Uterus (tissue), 2 donors: Measurements from ENCODE around the gene TOX2.

Experiments
- POLR2A ChIP-seq, 2 donors: fragments of 450-650 bp; IDR thresholded peaks; one replicate each; pipeline ENCODE4 v1.6.1; 2016; ENCODE audit warnings: antibody characterized with exemption in 2 of 2, mild to moderate bottlenecking in 1 of 2, moderate library complexity in 1 of 2
- TF ChIP-seq, protein P1 (sequence below), 4 experiments: fragments of 200-600 bp in 2 of 4; fragments of 450-650 bp in 2 of 4; sonication (generic) in 2 of 4; IDR thresholded peaks; one replicate each; pipeline ENCODE4 v1.5.1; 2016 to 2019; ENCODE audit warnings: antibody characterized with exemption in 4 of 4, mild to moderate bottlenecking in 2 of 4, moderate library complexity in 1 of 4

GRCh38 chr20:44071057-44071456 is 156.4 kb downstream of the TOX2 start:
- TF ChIP-seq, protein P1, sequence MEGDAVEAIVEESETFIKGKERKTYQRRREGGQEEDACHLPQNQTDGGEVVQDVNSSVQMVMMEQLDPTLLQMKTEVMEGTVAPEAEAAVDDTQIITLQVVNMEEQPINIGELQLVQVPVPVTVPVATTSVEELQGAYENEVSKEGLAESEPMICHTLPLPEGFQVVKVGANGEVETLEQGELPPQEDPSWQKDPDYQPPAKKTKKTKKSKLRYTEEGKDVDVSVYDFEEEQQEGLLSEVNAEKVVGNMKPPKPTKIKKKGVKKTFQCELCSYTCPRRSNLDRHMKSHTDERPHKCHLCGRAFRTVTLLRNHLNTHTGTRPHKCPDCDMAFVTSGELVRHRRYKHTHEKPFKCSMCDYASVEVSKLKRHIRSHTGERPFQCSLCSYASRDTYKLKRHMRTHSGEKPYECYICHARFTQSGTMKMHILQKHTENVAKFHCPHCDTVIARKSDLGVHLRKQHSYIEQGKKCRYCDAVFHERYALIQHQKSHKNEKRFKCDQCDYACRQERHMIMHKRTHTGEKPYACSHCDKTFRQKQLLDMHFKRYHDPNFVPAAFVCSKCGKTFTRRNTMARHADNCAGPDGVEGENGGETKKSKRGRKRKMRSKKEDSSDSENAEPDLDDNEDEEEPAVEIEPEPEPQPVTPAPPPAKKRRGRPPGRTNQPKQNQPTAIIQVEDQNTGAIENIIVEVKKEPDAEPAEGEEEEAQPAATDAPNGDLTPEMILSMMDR (IDR thresholded peaks at IDR 0.05) = no peak
- TF ChIP-seq POLR2A (IDR thresholded peaks at IDR 0.05) = no peak
